Activated T-cell treated with anti-CD3 and anti-CD28 coated beads, Interleukin-2, amount 50 U/mL, for 72 hours (primary cell): ENCODE results near the gene FIBCD1. TPM values are rescaled to one million over a fixed set of nuclear protein-coding genes. Genes with fewer than 3 reads are reported as not detected.
"Not testable (repeated sequence)": the region's sequence is repeated elsewhere in the genome, so short reads cannot be mapped to it uniquely, and the experiment has no call there.

Experiments used
- ATAC-seq, 2 donors: fragments of 150-1000 bp; cut with Tn5 transposase; replicated peaks in 1 of 2; 2 replicates each; pipeline ENCODE4 v1.10.0; 2021; ENCODE audit warnings: moderate library complexity in 2 of 2, mild to moderate bottlenecking in 1 of 2
- DNase-seq, 2 donors: peaks; one replicate each; pipeline ENCODE4 v3.0.0; 2021 to 2022; ENCODE audit warnings: mixed read lengths in 1 of 2
- H3K27ac Mint-ChIP-seq: one replicate; pipeline ENCODE4 v1.8.0; 2022; ENCODE audit warnings: mild to moderate bottlenecking, moderate library complexity, mixed read lengths
- H3K27me3 Mint-ChIP-seq: one replicate; pipeline ENCODE4 v1.8.0; 2022; ENCODE audit warnings: low read depth, mixed read lengths
- H3K36me3 Mint-ChIP-seq, 2 donors: one replicate each; pipeline ENCODE4 v1.8.0; 2022; ENCODE audit warnings: mixed read lengths in 2 of 2, mild to moderate bottlenecking in 1 of 2; ENCODE audit not compliant: insufficient read depth in 2 of 2
- H3K4me1 Mint-ChIP-seq: one replicate; pipeline ENCODE4 v1.8.0; 2022; ENCODE audit warnings: low read depth, mixed read lengths
- H3K4me3 Mint-ChIP-seq, 2 donors: one replicate each; pipeline ENCODE4 v1.8.0; 2022; ENCODE audit warnings: mild to moderate bottlenecking in 2 of 2, mixed read lengths in 2 of 2, moderate library complexity in 2 of 2
- H3K9me3 Mint-ChIP-seq, 2 donors: one replicate each; pipeline ENCODE4 v1.8.0; 2022; ENCODE audit warnings: mixed read lengths in 2 of 2
- total RNA-seq, 2 donors: library from RNA; stranded (reverse); gene quantifications; one replicate each; pipeline ENCODE4 v1.2.3, GENCODE V29; 2022

Gene FIBCD1
- total RNA-seq, 2 donors from 2014 or later: not detected

- H3K27me3 Mint-ChIP-seq: peaks cover 13% of the 10 kb centered on the region
- no peak overlapping the region for H3K4me3 Mint-ChIP-seq
- no peaks in the 10 kb centered on the region for H3K9me3 Mint-ChIP-seq
- H3K4me1 Mint-ChIP-seq: no peaks in the 10 kb centered on the region
- ATAC-seq (no peak), DNase-seq (no peak)
- no peaks in the 10 kb centered on the region for H3K36me3 Mint-ChIP-seq
- H3K27ac Mint-ChIP-seq: no peak overlapping the region
Observed at GRCh38 chr9:130970855-130971254, 31.8 kb upstream of the FIBCD1 start.

DNA sequence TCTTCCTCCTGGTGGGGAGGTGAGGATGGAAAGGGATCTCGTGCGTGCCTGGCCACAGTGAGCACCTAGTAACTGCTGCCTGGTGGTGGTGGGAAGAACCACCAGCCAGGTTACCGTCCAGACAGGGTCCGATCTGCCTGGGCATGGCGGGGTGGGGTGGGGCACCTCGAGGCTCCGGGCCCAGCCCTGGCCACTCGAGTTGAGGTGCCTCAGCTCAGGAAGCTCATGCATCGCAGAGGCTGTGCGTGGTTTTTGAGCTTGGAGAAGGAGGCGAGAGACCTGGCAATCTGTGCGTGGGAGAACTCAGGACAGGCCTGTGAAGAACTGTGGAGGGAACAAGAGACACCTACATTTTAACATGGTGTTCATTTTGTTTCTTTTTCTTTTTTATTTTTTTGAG, 31.0 kb upstream of the FIBCD1 start:
- H3K27ac Mint-ChIP-seq: no peak overlapping the region
- no peaks in the 10 kb centered on the region for H3K36me3 Mint-ChIP-seq
- no peak overlapping the region for H3K4me3 Mint-ChIP-seq
- H3K4me1 Mint-ChIP-seq: no peaks in the 10 kb centered on the region
- DNase-seq: no peak
- no peaks in the 10 kb centered on the region for H3K9me3 Mint-ChIP-seq
- peaks cover 13% of the 10 kb centered on the region for H3K27me3 Mint-ChIP-seq
- no peak for ATAC-seq

- Mint-ChIP-seq H3K27me3 (no peaks in the 10 kb centered on the region), H3K27ac (no peak overlapping the region), H3K4me1 (no peaks in the 10 kb centered on the region), H3K4me3 (no peak overlapping the region), H3K36me3 (peaks cover 0 to 2% of the 10 kb centered on the region in 2 donors), H3K9me3 (no peaks in the 10 kb centered on the region)
- DNase-seq: no peak
- ATAC-seq: no peak
Observed at GRCh38 chr9:130965680-130966079, 26.6 kb upstream of the FIBCD1 start.

- H3K9me3 Mint-ChIP-seq: peaks cover under 1 to 1% of the 10 kb centered on the region in 2 donors
- H3K4me3 Mint-ChIP-seq: no peak overlapping the region
- no peak for ATAC-seq
- DNase-seq: no peak
- peaks cover 2% of the 10 kb centered on the region in 2 donors for H3K36me3 Mint-ChIP-seq
- H3K4me1 Mint-ChIP-seq: no peaks in the 10 kb centered on the region
- H3K27me3 Mint-ChIP-seq: no peaks in the 10 kb centered on the region
- H3K27ac Mint-ChIP-seq: no peak overlapping the region
Observed at GRCh38 chr9:130963916-130964315, 24.9 kb upstream of the FIBCD1 start.

GRCh38 chr9:130963337-130963908, 24.4 kb upstream of the FIBCD1 start:
- Mint-ChIP-seq H3K4me3 (no peak overlapping the region), H3K36me3 (peaks cover 4 to 5% of the 10 kb centered on the region in 2 donors), H3K27me3 (no peaks in the 10 kb centered on the region), H3K4me1 (no peaks in the 10 kb centered on the region), H3K27ac (no peak overlapping the region), H3K9me3 (peaks cover 3 to 4% of the 10 kb centered on the region in 2 donors)
- no peak for ATAC-seq
- no peak for DNase-seq

DNA sequence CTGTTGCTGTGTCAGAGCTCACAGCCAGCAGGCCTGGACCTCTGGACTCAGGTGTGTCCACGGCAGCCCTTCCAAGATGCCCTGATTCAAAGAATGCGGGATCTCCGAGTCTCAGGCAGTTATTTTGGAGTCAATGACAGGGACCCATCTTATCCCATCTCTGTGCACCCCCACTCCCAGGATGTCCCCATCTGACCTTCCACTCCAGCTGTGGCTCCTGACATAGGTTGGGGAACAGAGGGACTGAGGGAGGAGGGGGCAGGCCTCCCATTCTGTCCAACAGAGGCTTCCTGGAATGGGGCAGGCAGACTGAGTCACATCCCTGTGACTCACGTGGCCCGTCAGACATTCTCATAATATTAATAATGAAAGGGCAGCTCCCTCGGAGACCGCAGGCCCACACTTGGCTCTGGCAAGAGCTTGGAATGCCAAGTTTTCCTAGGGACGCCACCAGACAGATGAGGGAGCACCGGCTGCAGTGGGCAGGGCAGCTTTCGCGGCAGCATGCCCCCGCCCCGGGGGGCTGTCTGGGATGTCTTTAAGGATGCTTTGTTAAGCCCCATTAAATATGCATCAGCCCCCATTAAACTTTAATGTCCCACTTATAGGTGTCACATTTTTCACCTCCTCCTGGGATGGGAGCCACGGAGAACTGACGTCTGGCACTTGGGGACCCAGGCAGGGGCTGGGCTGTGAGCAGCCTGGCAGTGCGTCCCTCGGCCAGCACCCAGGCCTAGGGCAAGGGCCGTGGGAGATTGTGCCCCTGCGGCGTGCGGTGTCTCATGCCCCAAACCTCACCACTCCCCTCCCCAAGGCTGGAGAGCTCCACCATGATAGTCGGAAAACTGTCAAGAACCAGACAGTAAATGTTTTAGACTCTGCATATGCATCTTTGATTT, 23.6 kb upstream of the FIBCD1 start:
- H3K4me1 Mint-ChIP-seq: no peaks in the 10 kb centered on the region
- H3K27ac Mint-ChIP-seq: no peak overlapping the region
- peaks cover 4 to 6% of the 10 kb centered on the region in 2 donors for H3K36me3 Mint-ChIP-seq
- ATAC-seq (no peak), DNase-seq (no peak)
- H3K9me3 Mint-ChIP-seq: peaks cover 3 to 4% of the 10 kb centered on the region in 2 donors
- no peak overlapping the region for H3K4me3 Mint-ChIP-seq
- H3K27me3 Mint-ChIP-seq: no peaks in the 10 kb centered on the region

DNA sequence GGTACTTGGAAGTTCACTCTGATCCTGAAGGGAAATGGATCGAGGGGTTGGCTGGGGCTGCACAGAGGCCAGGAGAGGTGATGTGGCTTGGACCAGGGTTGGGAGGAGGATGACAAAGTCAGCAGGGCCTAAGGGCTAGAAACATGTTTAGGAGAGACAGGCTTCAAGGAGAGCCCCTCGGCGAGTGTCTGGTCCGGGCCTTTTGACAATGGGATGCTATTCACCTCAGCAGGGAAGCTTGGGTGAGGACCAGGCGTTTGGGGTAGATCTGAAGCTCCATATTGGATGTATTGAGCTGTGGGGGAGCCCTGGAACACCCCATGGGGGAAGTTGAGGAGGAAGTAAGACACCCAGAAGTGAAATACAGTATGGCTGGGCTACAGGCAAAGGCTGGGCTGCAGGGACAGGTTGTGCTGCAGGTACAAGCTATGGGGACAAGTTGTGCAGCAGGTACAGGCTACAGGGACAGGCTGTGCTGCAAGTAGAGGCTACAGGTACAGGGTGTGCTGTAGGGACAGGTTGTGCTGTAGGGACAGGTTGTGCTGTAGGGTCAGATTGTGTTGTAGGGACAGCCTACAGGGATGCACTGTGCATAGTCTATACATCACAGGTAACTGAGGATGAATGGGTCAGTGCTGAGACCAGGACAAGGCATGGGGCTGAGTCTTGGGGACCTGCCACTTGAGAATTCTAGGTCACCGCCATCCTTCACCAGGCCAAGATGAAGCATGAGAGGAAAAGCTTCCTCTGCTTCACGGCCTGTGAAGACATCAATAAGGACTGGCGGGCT, 22.7 kb upstream of the FIBCD1 start:
- H3K4me3 Mint-ChIP-seq: no peak overlapping the region
- peaks cover 3 to 4% of the 10 kb centered on the region in 2 donors for H3K9me3 Mint-ChIP-seq
- H3K27me3 Mint-ChIP-seq: no peaks in the 10 kb centered on the region
- no peak overlapping the region for H3K27ac Mint-ChIP-seq
- no peaks in the 10 kb centered on the region for H3K4me1 Mint-ChIP-seq
- DNase-seq (no peak), ATAC-seq (no peak)
- H3K36me3 Mint-ChIP-seq: peaks cover 4 to 6% of the 10 kb centered on the region in 2 donors

- no peak for ATAC-seq
- H3K36me3 Mint-ChIP-seq: peaks cover 4 to 6% of the 10 kb centered on the region in 2 donors
- H3K27ac Mint-ChIP-seq: no peak overlapping the region
- peaks cover 3 to 4% of the 10 kb centered on the region in 2 donors for H3K9me3 Mint-ChIP-seq
- no peaks in the 10 kb centered on the region for H3K4me1 Mint-ChIP-seq
- H3K27me3 Mint-ChIP-seq: peaks cover 6% of the 10 kb centered on the region
- no peak for DNase-seq
- no peak overlapping the region for H3K4me3 Mint-ChIP-seq
Observed at GRCh38 chr9:130960522-130961378, 21.7 kb upstream of the FIBCD1 start.

- no peak overlapping the region for H3K4me3 Mint-ChIP-seq
- peaks cover 6% of the 10 kb centered on the region for H3K27me3 Mint-ChIP-seq
- DNase-seq: no peak
- H3K4me1 Mint-ChIP-seq: no peaks in the 10 kb centered on the region
- peaks cover 3 to 4% of the 10 kb centered on the region in 2 donors for H3K9me3 Mint-ChIP-seq
- no peak for ATAC-seq
- peaks cover 4 to 6% of the 10 kb centered on the region in 2 donors for H3K36me3 Mint-ChIP-seq
- no peak overlapping the region for H3K27ac Mint-ChIP-seq
Observed at GRCh38 chr9:130959809-130960334, 20.8 kb upstream of the FIBCD1 start.

DNA sequence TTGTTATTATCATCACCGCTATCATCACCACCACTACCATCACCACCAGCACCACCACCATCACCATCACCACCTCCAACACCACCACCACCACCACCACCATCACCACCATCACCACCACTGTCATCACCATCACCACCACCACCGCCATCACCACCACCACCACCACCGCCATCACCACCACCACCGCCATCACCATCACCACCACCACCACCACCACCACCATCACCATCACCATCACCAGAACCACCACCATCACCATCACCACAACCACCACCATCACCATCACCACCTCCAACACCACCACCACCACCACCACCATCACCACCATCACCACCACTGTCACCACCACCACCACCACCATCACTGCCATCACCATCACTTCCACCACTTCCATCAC, 19.5 kb upstream of the FIBCD1 start:
- ATAC-seq, DNase-seq, H3K4me1 Mint-ChIP-seq, H3K36me3 Mint-ChIP-seq, H3K9me3 Mint-ChIP-seq, H3K4me3 Mint-ChIP-seq, H3K27me3 Mint-ChIP-seq: not testable (repeated sequence)
- H3K27ac Mint-ChIP-seq: peak overlapping the region; percentile 4

GRCh38 chr9:130957451-130958203, 18.6 kb upstream of the FIBCD1 start:
- Mint-ChIP-seq H3K36me3 (peaks cover 4% of the 10 kb centered on the region in 2 donors), H3K4me1 (no peaks in the 10 kb centered on the region), H3K9me3 (peaks cover 3 to 4% of the 10 kb centered on the region in 2 donors), H3K27ac (no peak overlapping the region), H3K4me3 (no peak overlapping the region), H3K27me3 (peaks cover 6% of the 10 kb centered on the region)
- ATAC-seq (no peak), DNase-seq (no peak)
